GM18519 (cell line): ENCODE results near the gene CCDC92.
"Not testable (repeated sequence)": the region's sequence is repeated elsewhere in the genome, so short reads cannot be mapped to it uniquely, and the experiment has no call there.

ENCODE experiments used
- ATAC-seq: cut with Tn5 transposase; IDR thresholded peaks from one replicate; pipeline ENCODE4 v1.9.1; 2021; ENCODE audit warnings: mild to moderate bottlenecking, moderate library complexity; ENCODE audit not compliant: unreplicated experiment, low FRiP score

Gene CCDC92

GRCh38 chr12:123912415-123913380, 59.9 kb downstream of the CCDC92 start:
- ATAC-seq, result no peak

- not testable (repeated sequence) for ATAC-seq
Measured at GRCh38 chr12:123911672-123912409, 60.8 kb downstream of the CCDC92 start.

- ATAC-seq, result no peak
Measured at GRCh38 chr12:123910761-123911193, 61.9 kb downstream of the CCDC92 start.

- no peak for ATAC-seq
Measured at GRCh38 chr12:123910057-123910456, 62.6 kb downstream of the CCDC92 start.

- no peak for ATAC-seq
Measured at GRCh38 chr12:123908884-123909725, 63.5 kb downstream of the CCDC92 start.

- ATAC-seq, result no peak
Measured at GRCh38 chr12:123907726-123908476, 64.7 kb downstream of the CCDC92 start.

GRCh38 chr12:123906711-123907420, 65.8 kb downstream of the CCDC92 start:
- no peak for ATAC-seq

GRCh38 chr12:123905319-123905925, 67.2 kb downstream of the CCDC92 start:
- no peak for ATAC-seq

- no peak for ATAC-seq
Measured at GRCh38 chr12:123903301-123904065, 69.1 kb downstream of the CCDC92 start.

- ATAC-seq, result no peak
Measured at GRCh38 chr12:123902821-123903220, 69.8 kb downstream of the CCDC92 start.

GRCh38 chr12:123900871-123901376, 71.7 kb downstream of the CCDC92 start:
- ATAC-seq, result no peak

- ATAC-seq, result no peak
Measured at GRCh38 chr12:123899368-123899767, 73.3 kb downstream of the CCDC92 start.

- ATAC-seq, result no peak
Measured at GRCh38 chr12:123898673-123899072, 74.0 kb downstream of the CCDC92 start.

GRCh38 chr12:123897221-123897620, 75.4 kb downstream of the CCDC92 start:
- ATAC-seq, result no peak

- no peak for ATAC-seq
Measured at GRCh38 chr12:123896767-123897166, 75.9 kb downstream of the CCDC92 start.

- ATAC-seq, result no peak
Measured at GRCh38 chr12:123895451-123895850, 77.2 kb downstream of the CCDC92 start.

- ATAC-seq, result no peak
Measured at GRCh38 chr12:123894823-123895345, 77.7 kb downstream of the CCDC92 start.

- ATAC-seq, result no peak
Measured at GRCh38 chr12:123893276-123893675, 79.4 kb downstream of the CCDC92 start.
